Measurements from ENCODE around the gene IVD. TPM values are rescaled to one million over a fixed set of nuclear protein-coding genes. Genes with fewer than 3 reads are reported as not detected.

Gene IVD
- total and polyA plus RNA-seq, 12 donors: 61.0 to 252 (median 140) TPM

- Histone ChIP-seq H3K9me3 (replicated peaks in 1 of 3) (no peaks in the 10 kb centered on the region), H3K27ac (peak overlapping the region; percentile 52 to 84 (median 75)), H3K4me1 (replicated peaks in 1 of 2) (peaks cover 6 to 12% of the 10 kb centered on the region in 2 donors), H3K27me3 (no peaks in the 10 kb centered on the region), H3K4me3 (no peak overlapping the region), H3K36me3 (replicated peaks in 1 of 2) (peaks cover 0 to 22% of the 10 kb centered on the region in 2 donors)
- DNase-seq: peak; percentile 35 to 69 (median 59)
- intact Hi-C loops (cut with DNase I): no loop called here
- TF ChIP-seq POLR2A (IDR thresholded peaks at IDR 0.05) (no peak), CTCF (IDR thresholded peaks at IDR 0.05) (no peak)
- WGBS, 4 donors: 55 to 64% (median 60%) methylated on average over 13 of the region's 13 CpGs
Observed at GRCh38 chr15:40388941-40389823, 16.4 kb upstream of the IVD start.

GRCh38 chr15:40389824-40390595 lies 15.6 kb upstream of the IVD start:
- Histone ChIP-seq H3K9me3 (replicated peaks in 1 of 3) (no peaks in the 10 kb centered on the region), H3K36me3 (replicated peaks in 1 of 2) (peaks cover 0 to 22% of the 10 kb centered on the region in 2 donors), H3K4me3 (no peak overlapping the region), H3K27ac (peak overlapping the region in 3 of 5 donors; percentile 75 to 84 (median 77)), H3K4me1 (replicated peaks in 1 of 2) (peaks cover 6 to 12% of the 10 kb centered on the region in 2 donors), H3K27me3 (no peaks in the 10 kb centered on the region)
- no peak for DNase-seq
- intact Hi-C loops (cut with DNase I): no loop called here
- WGBS, 4 donors: 91 to 97% (median 95%) methylated on average over 2 of the region's 2 CpGs
- TF ChIP-seq POLR2A (IDR thresholded peaks at IDR 0.05): no peak
- no peak for TF ChIP-seq CTCF (IDR thresholded peaks at IDR 0.05)

- no peaks in the 10 kb centered on the region for H3K9me3 ChIP-seq (replicated peaks in 1 of 3)
- 95 to 98% (median 96%) methylated on average over 4 of the region's 4 CpGs for WGBS, 4 donors
- H3K36me3 ChIP-seq (replicated peaks in 1 of 2): peaks cover 0 to 22% of the 10 kb centered on the region in 2 donors
Observed at GRCh38 chr15:40392986-40393948, 12.3 kb upstream of the IVD start.

More at GRCh38 chr15:40392986-40393948, 12.3 kb upstream of the IVD start:
- no peaks in the 10 kb centered on the region for H3K27me3 ChIP-seq
- no peak for TF ChIP-seq CTCF (IDR thresholded peaks at IDR 0.05)
- no peak overlapping the region for H3K27ac ChIP-seq
- H3K4me3 ChIP-seq: no peak overlapping the region
- no peak for DNase-seq
- peaks cover 6 to 11% of the 10 kb centered on the region in 2 donors for H3K4me1 ChIP-seq (replicated peaks in 1 of 2)
- intact Hi-C loops (cut with DNase I): no loop called here
